Keratinocyte (primary cell): ENCODE results near the gene SFXN3. TPM values are rescaled to one million over a fixed set of nuclear protein-coding genes. Genes with fewer than 3 reads are reported as not detected.

ENCODE experiments used
- DNase-seq: peaks from one replicate; pipeline ENCODE4 v3.0.0-alpha.2; 2011; ENCODE audit warnings: low read depth, missing footprints, low spot score
- FAIRE-seq: peaks from 2 replicates; lab custom pipeline; 2011; peaks lifted over from hg19 to GRCh38; lab: Jason Lieb, UNC
- H2AFZ ChIP-seq: 2 replicates; pipeline ENCODE4 v1.6.0; 2012; ENCODE audit warnings: low read length, control low read depth, inconsistent platforms; ENCODE audit not compliant: control insufficient read depth
- H3K27ac ChIP-seq: 2 replicates; pipeline ENCODE4 v1.5.1; 2011; ENCODE audit warnings: low read length; ENCODE audit not compliant: control insufficient read depth, insufficient read depth
- H3K27me3 ChIP-seq: 3 replicates; pipeline ENCODE4 v1.6.0; 2011; ENCODE audit warnings: low read length; ENCODE audit not compliant: control insufficient read depth, insufficient read depth; ENCODE audit errors: extremely low read depth
- H3K36me3 ChIP-seq, 2 experiments: 2 replicates in 1 of 2; 3 replicates in 1 of 2; pipeline ENCODE4 v1.5.1; 2011; ENCODE audit warnings: low read length in 2 of 2, mild to moderate bottlenecking in 1 of 2; ENCODE audit not compliant: control insufficient read depth in 2 of 2, insufficient read depth in 2 of 2; ENCODE audit errors: extremely low read depth in 1 of 2
- H3K4me1 ChIP-seq: 3 replicates; pipeline ENCODE4 v1.5.1; 2011; ENCODE audit warnings: low read length; ENCODE audit not compliant: control insufficient read depth, insufficient read depth; ENCODE audit errors: extremely low read depth
- H3K4me2 ChIP-seq: 3 replicates; pipeline ENCODE4 v1.6.0; 2011; ENCODE audit warnings: low read depth, low read length; ENCODE audit not compliant: control insufficient read depth, insufficient read depth; ENCODE audit errors: extremely low read depth
- H3K4me3 ChIP-seq, 3 experiments: fragments of 200-600 bp in 1 of 3; sonication (generic) in 1 of 3; 2 replicates in 2 of 3; 3 replicates in 1 of 3; pipeline ENCODE4 v1.5.1; 2011 to 2016; ENCODE audit warnings: low read length in 3 of 3, mild to moderate bottlenecking in 3 of 3, control low read depth in 2 of 3, inconsistent platforms in 1 of 3, low read depth in 1 of 3, mixed read lengths in 1 of 3, mixed run types in 1 of 3, moderate library complexity in 1 of 3; ENCODE audit not compliant: control insufficient read depth in 2 of 3, insufficient read depth in 2 of 3; ENCODE audit errors: extremely low read depth in 1 of 3
- H3K79me2 ChIP-seq: 2 replicates; pipeline ENCODE4 v1.6.0; 2012; ENCODE audit warnings: low read length; ENCODE audit not compliant: control insufficient read depth, insufficient read depth
- H3K9ac ChIP-seq: 3 replicates; pipeline ENCODE4 v1.6.0; 2011; ENCODE audit warnings: low read length; ENCODE audit not compliant: control insufficient read depth, insufficient read depth; ENCODE audit errors: extremely low read depth
- H3K9me1 ChIP-seq: 3 replicates; pipeline ENCODE4 v1.6.0; 2011; ENCODE audit warnings: low read length; ENCODE audit not compliant: control insufficient read depth, insufficient read depth; ENCODE audit errors: extremely low read depth
- H3K9me3 ChIP-seq: 2 replicates; pipeline ENCODE4 v1.5.1; 2012; ENCODE audit warnings: low read depth, low read length; ENCODE audit not compliant: control insufficient read depth
- H4K20me1 ChIP-seq: 3 replicates; pipeline ENCODE4 v1.6.0; 2011; ENCODE audit warnings: low read length; ENCODE audit not compliant: control insufficient read depth, insufficient read depth; ENCODE audit errors: extremely low read depth
- EZH2 ChIP-seq: IDR thresholded peaks from one replicate; pipeline ENCODE4 v1.6.1; 2012; ENCODE audit warnings: inconsistent platforms, mild to moderate bottlenecking, low read length, moderate library complexity
- dilution Hi-C: fragments of 300-500 bp; cut with MboI; formaldehyde crosslinking; loops from one replicate; pipeline ENCODE4 v1.7.0; 2020; ENCODE audit warnings: low sequenced_read_pairs; ENCODE audit not compliant: extremely low pct_ligation_motif_present
- polyA plus RNA-seq, 5 experiments: library from polyadenylated mRNA; depleted of rRNA in 3 of 5; stranded (reverse) in 3 of 5; stranded (forward) in 1 of 5; unstranded in 1 of 5; fragments of >200 nt; gene quantifications; 1 replicate in 1 of 5; 2 replicates in 3 of 5; 3 replicates in 1 of 5; pipeline versions ENCODE4 v1.2.1 to v1.2.3, GENCODE V29; 2011 to 2012; ENCODE audit warnings: missing spikeins in 2 of 5, low read depth in 1 of 5, low replicate concordance in 1 of 5
- TF ChIP-seq, protein P1 (sequence below), 3 experiments: IDR thresholded peaks in 1 of 3; conservative IDR thresholded peaks in 1 of 3; optimal IDR thresholded peaks in 1 of 3; 2 replicates in 2 of 3; 3 replicates in 1 of 3; pipeline versions ENCODE3 to v1.5.1; 2011; ENCODE audit warnings: low read length in 3 of 3, mild to moderate bottlenecking in 3 of 3, moderate library complexity in 2 of 3, control low read depth in 1 of 3, inconsistent platforms in 1 of 3; ENCODE audit not compliant: insufficient read depth in 2 of 3; ENCODE audit errors: extremely low read depth in 1 of 3

The SFXN3 gene
- polyA plus RNA-seq, 1 donor (not counting 4 experiments of a cell fraction or from before 2014, with no cell fraction given) = 77.0 TPM

DNA sequence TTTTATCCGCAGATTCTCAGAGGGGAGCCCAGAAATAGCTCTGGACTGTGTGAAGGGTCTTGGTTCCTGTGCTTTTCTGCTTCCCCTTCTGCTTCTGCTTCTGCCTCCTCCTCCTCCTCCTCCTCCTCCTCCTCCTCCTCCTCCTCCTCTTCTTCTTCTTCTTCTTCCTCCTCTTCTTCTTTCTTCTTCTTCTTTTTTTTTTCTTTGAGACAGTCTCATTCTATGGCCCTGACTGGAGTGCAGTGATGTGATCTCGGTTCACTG is 11.7 kb upstream of the SFXN3 start:
- H2AFZ ChIP-seq = no peak overlapping the region
- no peak overlapping the region for H3K9ac ChIP-seq
- H3K9me1 ChIP-seq = no peaks in the 10 kb centered on the region
- H3K4me3 ChIP-seq = no peak overlapping the region
- no peaks in the 10 kb centered on the region for H3K79me2 ChIP-seq
- peaks cover 2% of the 10 kb centered on the region for H4K20me1 ChIP-seq
- no peak overlapping the region for H3K4me2 ChIP-seq
- H3K36me3 ChIP-seq = no peaks in the 10 kb centered on the region
- H3K27me3 ChIP-seq = peaks cover 4% of the 10 kb centered on the region
- peaks cover 8% of the 10 kb centered on the region for H3K4me1 ChIP-seq
- H3K27ac ChIP-seq = no peak overlapping the region
- DNase-seq = no peak
- FAIRE-seq = no peak
- no peak for TF ChIP-seq EZH2
- TF ChIP-seq, protein P1, sequence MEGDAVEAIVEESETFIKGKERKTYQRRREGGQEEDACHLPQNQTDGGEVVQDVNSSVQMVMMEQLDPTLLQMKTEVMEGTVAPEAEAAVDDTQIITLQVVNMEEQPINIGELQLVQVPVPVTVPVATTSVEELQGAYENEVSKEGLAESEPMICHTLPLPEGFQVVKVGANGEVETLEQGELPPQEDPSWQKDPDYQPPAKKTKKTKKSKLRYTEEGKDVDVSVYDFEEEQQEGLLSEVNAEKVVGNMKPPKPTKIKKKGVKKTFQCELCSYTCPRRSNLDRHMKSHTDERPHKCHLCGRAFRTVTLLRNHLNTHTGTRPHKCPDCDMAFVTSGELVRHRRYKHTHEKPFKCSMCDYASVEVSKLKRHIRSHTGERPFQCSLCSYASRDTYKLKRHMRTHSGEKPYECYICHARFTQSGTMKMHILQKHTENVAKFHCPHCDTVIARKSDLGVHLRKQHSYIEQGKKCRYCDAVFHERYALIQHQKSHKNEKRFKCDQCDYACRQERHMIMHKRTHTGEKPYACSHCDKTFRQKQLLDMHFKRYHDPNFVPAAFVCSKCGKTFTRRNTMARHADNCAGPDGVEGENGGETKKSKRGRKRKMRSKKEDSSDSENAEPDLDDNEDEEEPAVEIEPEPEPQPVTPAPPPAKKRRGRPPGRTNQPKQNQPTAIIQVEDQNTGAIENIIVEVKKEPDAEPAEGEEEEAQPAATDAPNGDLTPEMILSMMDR (optimal IDR thresholded peaks at IDR 0.05 in 1 of 3, IDR thresholded peaks at IDR 0.05 in 1 of 3, conservative IDR thresholded peaks at IDR 0.05 in 1 of 3; ENCODE audit: extremely low read depth in 1 of 3, insufficient read depth in 2 of 3, low read length in 3 of 3) = no peak
- no peaks in the 10 kb centered on the region for H3K9me3 ChIP-seq
- dilution Hi-C loops = no loop called here

DNA sequence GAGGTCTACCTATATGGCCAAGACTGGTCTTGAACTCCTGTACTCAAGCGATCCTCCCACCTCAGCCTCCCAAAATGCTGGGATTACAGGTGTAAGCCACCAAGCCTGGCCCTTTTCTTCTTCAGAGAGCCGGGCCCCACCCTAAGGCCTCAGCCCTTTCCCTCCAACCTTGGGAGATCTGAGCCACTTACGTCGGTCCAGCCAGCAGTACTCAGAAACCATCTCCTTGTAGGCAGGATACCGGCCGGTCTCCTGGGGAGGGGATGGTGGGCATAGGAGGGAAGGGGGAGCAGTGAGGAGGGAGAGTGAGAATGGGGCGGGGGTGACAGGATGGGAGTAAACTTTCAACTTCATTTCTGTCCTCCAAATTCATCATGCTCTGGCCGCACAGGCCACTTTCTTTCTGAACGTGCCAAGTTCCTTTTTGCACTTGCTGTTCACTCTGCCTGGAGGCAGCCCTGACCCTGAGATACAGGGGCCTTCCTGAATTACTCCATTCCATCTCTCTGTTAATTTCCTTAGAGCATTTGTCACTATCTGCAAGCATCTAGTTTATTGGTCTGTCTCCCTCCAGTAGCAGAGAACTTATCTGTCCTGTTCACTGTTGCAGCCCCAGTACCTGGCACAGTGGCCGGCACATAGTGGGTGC is 10.5 kb upstream of the SFXN3 start:
- Histone ChIP-seq H4K20me1 (peaks cover 2% of the 10 kb centered on the region), H3K27ac (no peak overlapping the region), H3K9me3 (no peaks in the 10 kb centered on the region), H3K27me3 (peaks cover 4% of the 10 kb centered on the region), H3K9me1 (no peaks in the 10 kb centered on the region), H2AFZ (no peak overlapping the region), H3K4me2 (no peak overlapping the region), H3K4me3 (no peak overlapping the region), H3K79me2 (no peaks in the 10 kb centered on the region), H3K4me1 (peaks cover 2% of the 10 kb centered on the region), H3K9ac (no peak overlapping the region), H3K36me3 (no peaks in the 10 kb centered on the region)
- FAIRE-seq = no peak
- TF ChIP-seq, protein P1 (optimal IDR thresholded peaks at IDR 0.05 in 1 of 3, IDR thresholded peaks at IDR 0.05 in 1 of 3, conservative IDR thresholded peaks at IDR 0.05 in 1 of 3; ENCODE audit: extremely low read depth in 1 of 3, insufficient read depth in 2 of 3, low read length in 3 of 3) = no peak
- TF ChIP-seq EZH2 = no peak
- dilution Hi-C loops = no loop called here
- DNase-seq = no peak
